Small intestine (tissue), 7 donors: ENCODE measurements around the gene TNPO3. TPM values are rescaled to one million over a fixed set of nuclear protein-coding genes. Genes with fewer than 3 reads are reported as not detected.
"Not testable (repeated sequence)": the region's sequence is repeated elsewhere in the genome, so short reads cannot be mapped to it uniquely, and the experiment has no call there.

Source experiments
- DNase-seq, 2 donors: peaks; one replicate each; pipeline versions ENCODE4 v3.0.0 to v3.0.0-alpha.2; 2013
- FAIRE-seq: peaks from 2 replicates; lab custom pipeline; 2012; peaks lifted over from hg19 to GRCh38; lab: Jason Lieb, UNC
- H3K27ac ChIP-seq, 3 donors: one replicate each; pipeline ENCODE4 v1.5.1; 2013; ENCODE audit warnings: low read length in 2 of 3, mild to moderate bottlenecking in 2 of 3, control low read depth in 1 of 3, inconsistent platforms in 1 of 3, low read depth in 1 of 3, moderate library complexity in 1 of 3
- H3K27me3 ChIP-seq, 3 donors: one replicate each; pipeline ENCODE4 v1.6.1; 2013; ENCODE audit warnings: low read length in 3 of 3, inconsistent platforms in 1 of 3; ENCODE audit not compliant: control insufficient read depth in 3 of 3, insufficient read depth in 3 of 3
- H3K36me3 ChIP-seq, 3 donors: one replicate each; pipeline ENCODE4 v1.6.1; 2013; ENCODE audit warnings: low read length in 3 of 3, inconsistent platforms in 1 of 3, low read depth in 1 of 3, mild to moderate bottlenecking in 1 of 3, moderate library complexity in 1 of 3; ENCODE audit not compliant: control insufficient read depth in 3 of 3, insufficient read depth in 2 of 3
- H3K4me1 ChIP-seq, 3 donors: one replicate each; pipeline ENCODE4 v1.6.1; 2013; ENCODE audit warnings: low read length in 2 of 3, inconsistent platforms in 1 of 3, low read depth in 1 of 3, mild to moderate bottlenecking in 1 of 3, moderate library complexity in 1 of 3; ENCODE audit not compliant: control insufficient read depth in 3 of 3, insufficient read depth in 2 of 3
- H3K4me3 ChIP-seq, 3 donors: one replicate each; pipeline ENCODE4 v1.5.1; 2013; ENCODE audit warnings: low read length in 3 of 3, control low read depth in 1 of 3, inconsistent platforms in 1 of 3, low read depth in 1 of 3, mild to moderate bottlenecking in 1 of 3, moderate library complexity in 1 of 3
- H3K9me3 ChIP-seq, 2 donors: one replicate each; pipeline ENCODE4 v1.6.1; 2013; ENCODE audit warnings: low read depth in 1 of 2, low read length in 1 of 2; ENCODE audit not compliant: control insufficient read depth in 2 of 2, insufficient read depth in 1 of 2
- WGBS, 3 donors: extraction: QIAGEN DNeasy Blood & Tissue Kit; methylation state at CpG; one replicate each; pipeline ENCODE4 v1.1.7; 2013; 5-methylcytosine and 5-hydroxymethylcytosine counted together
- polyA plus RNA-seq, 4 donors: library from polyadenylated mRNA; stranded (reverse) in 3 of 4; unstranded in 1 of 4; fragments of 200-250 nt in 3 of 4; fragments of 120-200 nt in 1 of 4; gene quantifications; one replicate each; pipeline versions ENCODE4 v1.2.1 to v1.2.3, GENCODE V29; 2013
- donor health status: healthy with polysubstance abuse.
- donor health status: control.
- donor health status: control.
- donor health status: Bipolar disorder and iron deficiency.
- donor health status: healthy.

Gene TNPO3
- polyA plus RNA-seq, 4 donors: 14.1 to 34.1 (median 17.2) TPM

DNA sequence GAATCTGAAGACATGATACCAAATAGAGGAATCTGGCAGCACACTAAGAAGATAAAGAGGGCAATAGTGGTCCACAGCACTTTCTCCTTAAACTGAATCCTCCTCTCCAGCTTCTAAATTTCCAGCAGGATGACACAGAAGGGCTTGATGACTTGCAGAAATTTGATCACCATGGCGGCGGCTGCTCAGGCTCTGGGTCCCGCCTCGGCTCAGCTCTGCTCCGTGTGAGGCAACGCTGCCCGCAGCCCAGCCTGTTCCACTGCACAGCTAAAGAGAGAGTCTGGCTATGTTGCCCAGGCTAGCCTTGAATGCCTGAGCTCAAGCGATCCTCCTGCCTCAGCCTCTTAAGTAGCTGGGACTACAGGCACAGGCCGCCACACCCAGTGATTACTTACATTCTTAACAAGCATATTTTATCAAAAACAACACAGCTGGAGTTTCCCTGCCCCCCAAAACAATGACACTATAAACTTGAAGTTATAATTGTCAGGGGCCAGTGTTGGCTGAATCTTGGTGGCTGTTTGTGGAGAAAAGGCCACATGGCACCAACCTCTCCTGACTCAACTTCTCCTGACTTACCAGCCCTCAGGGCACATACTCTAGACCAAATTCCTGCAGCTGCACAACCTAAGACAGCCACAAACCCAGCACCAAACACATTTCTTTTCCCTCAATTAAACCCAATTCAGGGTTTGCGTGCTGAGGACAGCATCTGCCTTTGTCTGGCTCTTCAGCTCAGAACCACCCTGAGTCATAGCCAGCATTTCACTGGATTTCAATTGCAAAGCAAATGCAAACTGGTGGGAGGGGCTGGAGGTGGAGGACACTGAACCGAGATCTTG, 11.6 kb upstream of the TNPO3 start:
- peaks cover 0 to 7% of the 10 kb centered on the region in 2 donors for H3K9me3 ChIP-seq
- DNase-seq (peak in 1 of 2 donors; percentile 36), FAIRE-seq (no peak)
- H3K4me3 ChIP-seq: no peak overlapping the region
- peaks cover 0 to 6% (median 0%) of the 10 kb centered on the region in 3 donors for H3K4me1 ChIP-seq
- H3K27me3 ChIP-seq: no peaks in the 10 kb centered on the region
- H3K27ac ChIP-seq: no peak overlapping the region
- WGBS, 3 donors: 79 to 91% (median 85%) methylated on average over 11 of the region's 11 CpGs
- no peaks in the 10 kb centered on the region for H3K36me3 ChIP-seq

DNA sequence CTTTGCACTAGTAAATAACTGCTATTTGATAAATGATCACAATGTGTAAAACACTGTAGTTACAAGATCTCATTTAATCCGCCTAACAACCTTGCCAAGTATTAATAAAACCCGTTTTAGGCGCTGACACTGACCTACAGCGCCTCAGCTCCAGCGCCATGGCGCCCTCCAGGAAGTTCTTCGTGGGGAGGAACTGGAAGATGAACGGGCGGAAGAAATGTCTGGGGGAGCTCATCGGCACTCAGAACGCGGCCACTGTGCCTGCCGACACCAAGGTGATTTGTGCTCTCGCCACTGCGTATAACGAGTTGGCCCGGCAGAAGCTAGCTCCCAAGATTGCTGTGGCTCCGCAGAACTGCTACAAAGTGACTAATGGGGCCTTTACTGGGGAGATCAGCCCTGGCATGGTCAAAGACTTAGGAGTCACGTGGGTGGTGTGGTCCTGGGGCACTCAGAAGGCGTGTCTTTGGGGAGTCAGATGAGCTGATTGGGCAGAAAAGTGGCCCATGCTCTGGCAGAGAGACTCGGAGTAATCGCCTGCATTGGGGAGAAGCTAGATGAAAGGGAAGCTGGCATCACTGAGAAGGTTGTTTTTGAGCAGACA, 1.1 kb upstream of the TNPO3 start:
- H3K9me3 ChIP-seq: no peaks in the 10 kb centered on the region
- FAIRE-seq: no peak
- no peak for DNase-seq
- H3K4me1 ChIP-seq: peaks cover 0 to 7% (median 2%) of the 10 kb centered on the region in 3 donors
- WGBS, 3 donors: 75 to 93% (median 89%) methylated on average over 22 of the region's 22 CpGs
- peak overlapping the region in 1 of 3 donors; percentile 99 for H3K27ac ChIP-seq
- H3K27me3 ChIP-seq: no peaks in the 10 kb centered on the region
- H3K4me3 ChIP-seq: peak overlapping the region in 1 of 3 donors; percentile 97
- peaks cover 0 to 2% (median 2%) of the 10 kb centered on the region in 3 donors for H3K36me3 ChIP-seq

DNA sequence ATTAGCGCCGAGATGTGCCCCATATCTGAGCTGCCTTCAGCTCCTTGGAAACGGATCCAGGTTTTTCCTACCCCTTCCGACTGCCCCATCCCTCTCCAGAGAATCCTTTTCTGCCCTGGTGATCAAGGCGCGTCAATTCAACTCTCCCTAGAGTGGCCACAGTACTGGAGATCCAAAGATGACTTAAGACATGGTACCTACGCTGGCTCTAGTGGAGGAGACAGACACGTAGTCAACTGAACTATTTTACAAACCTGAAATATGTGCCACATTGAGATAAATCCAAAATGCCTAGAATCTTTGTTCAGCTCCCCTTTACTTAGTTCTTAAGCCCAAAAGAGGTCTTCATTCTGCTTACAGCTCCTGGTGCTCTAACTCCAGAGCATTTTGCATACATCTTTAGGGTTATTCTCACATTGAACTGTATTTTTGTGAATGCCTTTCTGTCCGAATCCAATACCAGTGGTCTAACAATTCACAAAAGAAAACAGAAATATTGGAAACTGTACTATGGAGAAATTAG, 444 bp upstream of the TNPO3 start:
- WGBS, 3 donors: 7 to 15% (median 11%) methylated on average over 9 of the region's 9 CpGs
- H3K27ac ChIP-seq: peak overlapping the region; percentile 91 to 99 (median 92)
- peaks cover 0 to 7% (median 2%) of the 10 kb centered on the region in 3 donors for H3K4me1 ChIP-seq
- H3K27me3 ChIP-seq: no peaks in the 10 kb centered on the region
- FAIRE-seq (no peak), DNase-seq (peak in 1 of 2 donors; percentile 5)
- H3K9me3 ChIP-seq: no peaks in the 10 kb centered on the region
- peaks cover 0 to 2% (median 2%) of the 10 kb centered on the region in 3 donors for H3K36me3 ChIP-seq
- H3K4me3 ChIP-seq: peak overlapping the region; percentile 73 to 97 (median 87)

- FAIRE-seq: no peak
- H3K4me1 ChIP-seq: peaks cover 2 to 7% (median 5%) of the 10 kb centered on the region in 3 donors
Observed at GRCh38 chr7:129053938-129054437, 923 bp downstream of the TNPO3 start.

GRCh38 chr7:129052441-129052840, 2.5 kb downstream of the TNPO3 start:
- DNase-seq (no peak), FAIRE-seq (no peak)
- Histone ChIP-seq H3K4me3 (no peak overlapping the region), H3K27me3 (no peaks in the 10 kb centered on the region), H3K9me3 (no peaks in the 10 kb centered on the region), H3K27ac (no peak overlapping the region), H3K36me3 (peaks cover 2 to 13% (median 2%) of the 10 kb centered on the region in 3 donors), H3K4me1 (peaks cover 2 to 7% (median 7%) of the 10 kb centered on the region in 3 donors)
- 49 to 87% (median 67%) methylated on average over 1 of the region's 1 CpG for WGBS, 3 donors

More at GRCh38 chr7:129053938-129054437, 923 bp downstream of the TNPO3 start:
- peak overlapping the region; percentile 91 to 99 (median 92) for H3K27ac ChIP-seq
- no peaks in the 10 kb centered on the region for H3K27me3 ChIP-seq
- WGBS, 3 donors: 0 to 1% (median 1%) methylated on average over 10 of the region's 10 CpGs
- H3K4me3 ChIP-seq: peak overlapping the region; percentile 73 to 97 (median 87)
- no peak for DNase-seq
- peaks cover 2 to 7% (median 2%) of the 10 kb centered on the region in 3 donors for H3K36me3 ChIP-seq
- H3K9me3 ChIP-seq: no peaks in the 10 kb centered on the region

DNA sequence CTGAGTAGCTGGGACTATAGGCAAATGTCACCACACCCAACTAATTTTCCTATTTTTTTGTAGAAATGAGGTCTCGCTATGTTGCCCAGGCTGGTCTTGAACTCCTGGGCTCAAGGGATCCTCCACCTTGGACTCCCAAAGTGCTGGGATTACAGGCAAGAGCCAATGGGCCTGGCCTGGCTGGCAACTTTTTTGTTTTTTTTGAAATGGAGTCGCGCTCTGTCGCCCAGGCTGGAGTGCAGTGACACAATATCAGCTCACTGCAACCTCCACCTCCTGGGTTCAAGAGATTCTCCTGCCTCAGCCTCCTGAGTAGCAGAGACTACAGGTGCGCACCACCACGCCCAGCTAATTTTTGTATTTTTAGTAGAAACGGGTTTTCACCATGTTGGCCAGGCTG, 3.5 kb downstream of the TNPO3 start:
- H3K27ac ChIP-seq, H3K4me3 ChIP-seq, H3K9me3 ChIP-seq, H3K4me1 ChIP-seq, H3K27me3 ChIP-seq, FAIRE-seq, DNase-seq: not testable (repeated sequence)
- H3K36me3 ChIP-seq: peaks cover 2 to 13% (median 2%) of the 10 kb centered on the region in 3 donors
- 95 to 97% (median 96%) methylated on average over 7 of the region's 7 CpGs for WGBS, 3 donors

GRCh38 chr7:129047761-129048160, 7.2 kb downstream of the TNPO3 start:
- peaks cover 2 to 13% (median 2%) of the 10 kb centered on the region in 3 donors for H3K36me3 ChIP-seq
- no peak overlapping the region for H3K4me3 ChIP-seq
- H3K4me1 ChIP-seq: peaks cover 0 to 7% (median 2%) of the 10 kb centered on the region in 3 donors
- H3K9me3 ChIP-seq: no peaks in the 10 kb centered on the region
- no peaks in the 10 kb centered on the region for H3K27me3 ChIP-seq
- 95 to 100% (median 98%) methylated on average over 2 of the region's 2 CpGs for WGBS, 3 donors
- DNase-seq: no peak
- FAIRE-seq: no peak
- H3K27ac ChIP-seq: no peak overlapping the region

DNA sequence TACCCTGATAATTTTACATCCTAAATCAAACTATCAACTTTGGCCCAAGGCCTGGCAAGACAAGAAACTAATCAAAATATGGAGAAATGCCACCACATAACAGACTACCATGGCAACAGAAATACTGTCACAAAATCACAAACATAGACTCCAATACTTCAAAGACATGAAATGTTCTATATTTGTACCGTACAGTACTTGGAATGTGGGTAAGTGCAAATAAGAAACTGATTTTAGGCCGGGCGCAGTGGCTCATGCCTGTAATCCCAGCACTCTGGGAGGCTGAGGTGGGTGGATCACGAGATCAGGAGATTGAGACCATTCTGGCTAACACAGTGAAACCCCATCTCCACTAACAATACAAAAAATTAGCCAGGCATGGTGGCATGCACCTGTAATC, 9.2 kb downstream of the TNPO3 start:
- H3K36me3 ChIP-seq: peaks cover 0 to 14% (median 6%) of the 10 kb centered on the region in 3 donors
- no peak for FAIRE-seq
- no peak overlapping the region for H3K4me3 ChIP-seq
- peaks cover 0 to 7% (median 0%) of the 10 kb centered on the region in 3 donors for H3K4me1 ChIP-seq
- H3K9me3 ChIP-seq: no peaks in the 10 kb centered on the region
- 78 to 88% (median 86%) methylated on average over 4 of the region's 4 CpGs for WGBS, 3 donors
- no peak for DNase-seq
- H3K27ac ChIP-seq: no peak overlapping the region
- H3K27me3 ChIP-seq: no peaks in the 10 kb centered on the region
